Femur (tissue), 1 donor: Measurements from ENCODE around the gene WDR54.
A peak's percentile ranks its signal among the peaks of the same experiment; 100 is the strongest.

ENCODE experiments used
- DNase-seq: peaks from one replicate; pipeline ENCODE4 v3.0.0-alpha.2; 2017

WDR54 gene, protein sequence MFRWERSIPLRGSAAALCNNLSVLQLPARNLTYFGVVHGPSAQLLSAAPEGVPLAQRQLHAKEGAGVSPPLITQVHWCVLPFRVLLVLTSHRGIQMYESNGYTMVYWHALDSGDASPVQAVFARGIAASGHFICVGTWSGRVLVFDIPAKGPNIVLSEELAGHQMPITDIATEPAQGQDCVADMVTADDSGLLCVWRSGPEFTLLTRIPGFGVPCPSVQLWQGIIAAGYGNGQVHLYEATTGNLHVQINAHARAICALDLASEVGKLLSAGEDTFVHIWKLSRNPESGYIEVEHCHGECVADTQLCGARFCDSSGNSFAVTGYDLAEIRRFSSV

DNA sequence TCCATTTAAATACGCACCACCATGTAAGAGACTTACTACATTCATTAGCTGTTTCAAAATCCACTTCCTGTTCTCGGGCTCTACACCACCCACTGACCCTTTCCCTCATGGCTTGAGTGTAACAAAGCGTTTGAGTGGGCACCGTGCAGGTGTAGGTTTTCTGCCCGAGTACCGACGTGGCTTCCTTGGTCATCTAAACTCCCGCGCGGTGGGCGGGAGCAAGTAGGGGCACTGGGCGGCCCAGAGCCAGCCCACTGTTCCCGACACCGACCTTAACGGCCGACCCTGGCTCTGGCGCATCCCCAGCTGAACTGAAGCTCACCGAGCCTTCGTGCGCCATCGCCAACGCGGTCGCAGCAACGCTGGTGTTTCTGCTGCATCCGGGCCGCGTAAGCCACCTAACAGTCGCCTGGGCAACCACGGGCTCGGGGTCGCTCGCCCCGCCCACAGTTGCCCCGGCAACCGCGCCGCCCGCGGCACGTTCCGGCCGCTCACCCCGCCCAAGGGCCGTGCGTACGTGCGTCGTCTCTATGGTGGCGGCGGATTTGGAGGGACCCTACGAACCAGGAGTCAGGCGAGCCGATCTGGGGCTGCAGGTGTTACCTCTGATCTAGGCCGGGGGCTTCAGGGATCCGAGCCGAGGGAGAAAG lies at the start of gene WDR54, which contains the start of gene C2orf81:
TSS of gene WDR54 (plus strand) at position 510 of the 650 bp plus-strand sequence. CDS start 424 bp downstream, outside the sequence.
TSS of gene C2orf81 (minus strand) at position 399 of the 650 bp plus-strand sequence. CDS start at position 340, 59 bp downstream.
- peak; percentile 91 for DNase-seq

DNA sequence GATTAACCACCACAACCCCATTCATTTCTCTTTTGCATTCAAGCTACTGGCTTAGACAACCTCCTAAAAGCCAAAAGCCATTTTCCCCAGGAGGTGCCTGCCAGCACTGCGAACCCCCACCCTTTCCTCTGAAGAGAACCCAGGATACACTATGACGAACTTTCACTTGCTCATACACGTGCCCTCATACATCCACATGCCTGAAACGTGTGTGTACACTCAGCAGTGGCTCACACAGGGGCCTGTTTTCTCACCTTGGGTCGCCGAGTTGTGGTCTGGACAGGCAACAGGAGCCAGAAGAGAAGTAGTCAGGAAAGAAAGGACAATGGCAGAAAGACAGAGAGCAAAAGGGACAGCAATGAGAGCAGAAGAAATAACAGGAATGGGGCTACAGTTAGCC lies 48.9 kb upstream of the WDR54 start:
- no peak for DNase-seq

GRCh38 chr2:74373221-74373676 lies 48.3 kb upstream of the WDR54 start:
- no peak for DNase-seq

DNA sequence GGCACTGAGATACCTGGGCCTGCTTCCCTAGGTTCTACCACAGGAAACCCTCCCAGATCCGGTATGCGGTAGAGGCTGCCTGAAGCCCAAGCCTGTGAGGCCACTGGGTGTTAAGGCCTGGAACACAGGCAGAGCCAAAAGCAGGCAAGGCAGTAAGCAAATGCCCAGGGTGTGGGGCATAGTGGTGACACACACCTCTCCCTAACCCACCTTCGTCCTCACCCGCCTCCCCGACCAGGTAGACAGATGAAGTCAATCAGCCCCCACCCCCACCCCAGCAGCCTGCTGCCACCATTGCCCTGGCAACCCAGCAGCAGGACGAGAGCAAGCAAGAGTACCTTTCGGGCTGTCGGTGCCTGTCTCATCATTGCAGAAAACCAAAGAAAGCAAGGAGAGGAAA lies 47.5 kb upstream of the WDR54 start:
- no peak for DNase-seq

DNA sequence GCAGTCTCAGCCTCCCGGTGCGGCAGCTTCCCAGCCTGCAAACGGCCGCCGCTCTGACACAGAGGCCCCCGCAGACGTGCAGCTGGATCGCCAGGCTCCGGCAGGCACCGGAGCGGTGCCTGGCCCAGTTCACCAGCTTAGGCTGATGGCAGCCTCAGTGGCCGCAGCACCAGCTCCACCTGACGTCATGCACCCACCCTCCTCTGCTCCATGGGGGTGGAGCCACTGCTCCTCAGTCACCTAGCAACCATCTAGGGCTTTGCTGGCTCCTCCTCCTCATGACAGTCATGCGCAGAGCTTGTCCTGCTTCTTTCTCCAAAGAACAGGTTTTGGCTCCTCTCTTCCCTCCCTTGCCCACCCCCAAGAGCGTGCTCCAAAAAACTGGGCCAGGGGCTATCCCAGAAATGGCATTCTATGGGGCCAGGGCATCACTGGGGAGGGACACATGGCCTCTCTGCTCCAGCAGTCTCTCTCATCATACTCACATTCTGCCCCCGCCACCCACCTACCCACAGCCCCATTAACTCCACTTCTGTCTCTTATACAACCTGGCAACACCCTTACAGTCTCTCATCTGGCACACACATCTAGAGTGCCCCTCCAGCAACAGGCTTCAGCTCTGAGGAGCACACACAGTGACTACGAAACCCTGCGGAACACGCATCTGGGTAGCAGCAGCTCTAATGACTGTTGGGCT lies 46.9 kb upstream of the WDR54 start:
- DNase-seq, result peak; percentile 82

DNA sequence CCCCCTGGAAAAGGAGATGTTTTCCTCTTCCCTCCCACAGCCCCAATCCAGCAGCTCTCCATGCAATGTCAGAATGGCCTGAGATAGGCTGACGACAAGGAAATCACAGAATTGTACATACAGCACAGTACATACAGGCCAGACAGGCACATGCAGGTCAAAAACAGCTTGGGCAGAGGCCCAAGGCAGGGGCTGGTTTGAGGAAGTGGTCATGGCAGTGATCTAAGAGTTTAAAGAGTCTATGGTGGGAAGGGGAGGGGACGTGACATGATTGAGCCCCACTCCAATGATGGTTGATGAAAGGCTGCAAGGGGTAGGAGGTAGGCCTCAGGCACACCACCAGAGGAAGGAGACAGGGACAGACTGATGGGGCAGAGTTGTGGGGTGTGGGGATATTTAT lies 45.7 kb upstream of the WDR54 start:
- DNase-seq, result no peak

GRCh38 chr2:74378007-74378406 lies 43.5 kb upstream of the WDR54 start:
- no peak for DNase-seq

DNA sequence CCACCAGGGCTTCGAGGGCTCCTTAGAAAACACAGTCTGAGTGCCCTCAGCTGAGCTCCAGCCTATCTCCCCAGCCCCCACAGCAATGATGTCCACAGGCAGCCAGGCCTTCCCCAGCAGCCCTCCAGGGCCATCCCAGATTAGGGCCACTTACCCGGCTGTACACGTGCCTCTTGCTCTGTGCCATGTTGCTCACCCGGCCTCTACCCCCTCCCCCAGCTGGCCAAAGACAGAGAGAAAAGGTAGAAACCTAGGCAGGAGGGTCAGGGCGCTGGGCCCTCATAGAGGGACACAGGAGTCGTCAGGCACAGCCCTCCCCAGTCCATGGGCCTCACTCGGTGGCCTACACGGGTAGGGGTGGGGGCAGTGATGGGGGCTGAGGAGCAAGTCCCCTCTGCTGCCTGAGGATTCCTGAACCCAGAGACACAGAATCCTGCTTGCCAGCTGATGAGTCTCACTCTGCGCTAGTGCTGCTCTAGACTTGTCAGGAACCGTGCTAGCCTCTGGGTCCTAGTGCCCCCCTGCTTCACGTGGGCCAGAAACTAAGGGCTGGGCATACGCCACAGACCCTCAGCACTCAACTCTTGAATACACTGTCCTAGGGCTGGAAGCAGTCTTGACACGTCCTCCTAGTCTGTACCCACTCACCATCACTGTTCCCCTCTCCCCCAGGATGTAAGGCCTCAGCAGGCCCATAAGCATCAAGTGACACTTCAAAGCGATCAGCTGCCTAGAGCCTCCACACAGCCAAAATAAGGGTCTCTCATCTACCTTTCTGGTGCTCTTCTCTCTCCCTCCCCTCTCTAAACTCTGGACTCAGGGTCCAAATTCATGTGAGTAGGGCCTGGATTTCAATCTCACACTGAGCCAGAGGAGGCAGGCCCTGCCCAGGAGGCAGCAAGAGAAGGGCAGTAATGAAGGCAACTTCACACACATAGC lies 41.4 kb upstream of the WDR54 start, which contains the start of gene DCTN1:
TSS of gene DCTN1 (minus strand) at position 461 of the 939 bp plus-strand sequence. CDS start at position 187, 274 bp downstream.
- DNase-seq, result peak; percentile 62

DNA sequence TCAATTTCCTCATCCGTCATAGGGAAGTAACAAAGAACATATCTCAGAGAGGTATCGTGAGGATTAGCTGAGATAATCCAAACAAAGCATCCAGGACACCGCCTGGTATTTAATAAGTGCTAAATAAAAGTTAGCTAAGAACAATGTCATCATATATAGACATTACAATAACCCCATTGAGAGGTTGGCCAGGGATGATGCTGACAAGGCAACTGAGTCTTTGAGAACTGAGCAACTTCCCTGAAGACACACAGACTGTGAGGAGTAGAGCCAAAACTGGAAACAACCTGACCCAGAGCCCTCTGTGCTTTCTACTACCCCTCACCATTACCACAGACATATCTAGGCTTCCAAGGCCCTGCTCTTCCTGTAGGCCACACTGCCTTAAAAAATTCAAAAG lies 39.8 kb upstream of the WDR54 start:
- DNase-seq, result no peak

GRCh38 chr2:74383254-74383653 lies 38.3 kb upstream of the WDR54 start:
- DNase-seq, result no peak

DNA sequence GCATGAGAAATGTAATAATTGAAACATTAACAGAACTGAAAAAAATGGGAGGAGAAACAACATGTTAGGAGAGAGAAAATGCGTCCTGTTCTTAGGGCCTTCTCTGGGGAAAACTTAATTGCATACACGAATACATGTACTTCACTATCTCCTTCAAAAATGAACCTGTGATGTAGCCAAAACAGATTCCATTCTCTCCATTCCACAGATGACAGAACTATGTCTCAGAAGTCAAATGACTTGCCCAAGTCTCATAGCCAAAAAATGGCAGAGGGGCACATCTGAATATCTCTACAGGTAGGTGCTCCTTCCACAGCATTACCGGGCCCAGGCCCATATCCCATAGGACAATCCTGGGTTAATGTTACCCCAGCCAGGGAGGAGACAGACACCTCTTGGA lies 37.5 kb upstream of the WDR54 start:
- DNase-seq, result no peak

GRCh38 chr2:74385396-74385795 lies 36.1 kb upstream of the WDR54 start:
- DNase-seq, result no peak

DNA sequence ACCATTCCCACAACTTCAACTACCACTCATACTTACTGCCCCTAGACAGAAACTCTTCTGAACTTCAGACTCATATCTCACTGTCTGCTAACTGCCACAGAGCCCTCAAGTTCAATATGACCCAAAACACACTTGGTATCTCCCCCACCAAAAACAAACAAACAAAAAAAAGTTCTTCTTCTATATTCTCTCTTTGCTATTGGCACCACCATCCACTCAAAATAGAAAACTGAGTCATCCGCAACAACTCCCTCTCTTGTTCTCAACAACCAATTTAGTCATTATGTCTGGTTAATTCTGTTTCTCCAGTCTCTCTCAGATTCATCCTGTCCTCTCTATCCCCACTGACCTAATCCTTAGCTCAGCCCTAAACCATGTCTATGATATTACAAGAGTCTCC lies 34.2 kb upstream of the WDR54 start:
- no peak for DNase-seq

DNA sequence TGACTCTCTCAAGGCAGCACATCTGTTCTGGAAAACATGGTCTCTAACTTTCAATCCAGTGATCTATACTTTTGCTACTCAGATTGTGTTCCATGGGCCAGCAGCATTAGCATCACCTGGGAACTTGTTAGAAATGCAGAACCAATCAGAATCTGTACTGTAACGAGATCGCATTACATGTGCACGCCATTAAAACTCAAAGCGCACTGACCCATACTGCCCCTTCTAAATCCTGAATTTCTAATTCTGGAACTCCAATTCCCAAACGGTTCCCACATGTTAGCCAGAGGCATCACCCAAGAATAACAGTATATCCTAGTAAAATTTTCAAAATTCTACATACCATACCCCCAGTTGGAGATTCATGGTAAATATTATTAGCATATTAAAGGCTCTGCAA lies 30.9 kb upstream of the WDR54 start:
- DNase-seq, result no peak

DNA sequence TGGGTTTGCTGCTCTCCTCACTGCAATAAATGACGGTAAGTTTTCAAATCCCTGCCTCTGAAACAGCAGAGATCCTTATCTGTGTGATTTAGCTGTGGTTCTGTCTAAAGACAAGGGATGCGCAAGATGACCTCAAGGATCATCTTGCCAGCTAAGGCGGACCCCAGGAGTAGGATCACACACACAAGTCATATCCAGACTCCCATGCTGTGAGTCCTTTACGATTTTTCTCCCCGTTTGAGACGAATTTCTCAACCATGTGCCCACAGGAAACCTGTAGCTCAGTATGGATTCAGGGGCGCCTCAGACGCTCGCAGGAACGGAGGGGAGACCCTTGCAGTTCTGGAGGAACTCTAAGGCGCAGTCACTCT lies 30.3 kb upstream of the WDR54 start:
- DNase-seq, result no peak

DNA sequence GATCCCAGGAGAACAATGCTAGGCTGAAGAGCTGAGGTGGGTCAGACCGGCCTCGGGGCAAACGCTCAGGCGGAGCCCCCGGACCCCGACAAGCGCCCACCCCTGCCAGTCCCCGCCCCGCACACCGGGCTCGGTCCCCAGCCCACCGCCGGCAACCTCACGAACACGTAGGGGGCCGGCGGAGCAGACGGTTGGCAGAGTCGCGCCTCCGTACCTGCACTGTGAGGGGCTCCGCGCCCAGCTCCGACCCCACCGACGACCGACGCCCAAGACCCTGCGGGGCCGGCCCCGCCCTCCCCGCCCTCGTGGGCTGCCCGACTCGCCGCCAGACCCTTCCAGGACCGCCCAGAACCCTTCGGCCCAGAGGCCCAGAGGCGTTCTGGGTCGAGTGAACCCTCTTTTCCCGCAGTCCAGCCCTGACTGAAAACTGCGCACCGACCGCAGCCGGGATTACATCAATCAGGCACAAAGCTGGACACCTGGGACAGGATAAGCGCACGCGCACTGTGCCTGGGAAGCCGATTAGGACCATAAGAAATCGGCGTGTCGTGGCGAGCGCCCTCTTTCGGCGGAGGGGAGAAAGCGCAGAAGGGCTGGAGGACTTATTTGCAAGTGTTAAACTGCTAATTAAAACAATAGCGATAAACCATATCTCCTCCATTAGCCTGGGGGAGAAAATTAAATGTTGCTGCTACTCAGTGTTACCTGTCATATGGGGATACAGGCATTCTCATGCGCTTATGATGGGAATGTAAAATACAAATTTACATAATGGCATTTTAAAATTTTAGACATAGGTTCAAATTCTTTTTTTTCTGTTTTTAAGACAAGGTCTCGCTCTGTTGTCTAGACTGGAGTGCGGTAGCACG lies 29.7 kb upstream of the WDR54 start:
- peak; percentile 96 for DNase-seq

DNA sequence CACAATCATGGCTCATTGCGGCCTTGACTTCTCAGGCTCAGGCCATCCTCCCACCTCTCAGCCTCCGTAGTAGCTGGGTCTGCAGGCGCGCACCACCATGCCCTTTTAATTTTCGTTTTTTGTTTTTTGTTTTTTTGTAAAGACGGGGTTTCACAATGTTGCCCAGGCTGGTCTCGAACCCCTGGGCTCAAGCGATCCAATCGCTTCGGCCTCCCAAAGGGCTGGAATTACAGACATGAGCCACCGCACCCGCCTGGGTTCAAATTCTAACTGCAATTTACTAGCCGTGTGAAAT lies 29.1 kb upstream of the WDR54 start:
- DNase-seq, result no peak

GRCh38 chr2:74393525-74393924 lies 28.0 kb upstream of the WDR54 start:
- no peak for DNase-seq

DNA sequence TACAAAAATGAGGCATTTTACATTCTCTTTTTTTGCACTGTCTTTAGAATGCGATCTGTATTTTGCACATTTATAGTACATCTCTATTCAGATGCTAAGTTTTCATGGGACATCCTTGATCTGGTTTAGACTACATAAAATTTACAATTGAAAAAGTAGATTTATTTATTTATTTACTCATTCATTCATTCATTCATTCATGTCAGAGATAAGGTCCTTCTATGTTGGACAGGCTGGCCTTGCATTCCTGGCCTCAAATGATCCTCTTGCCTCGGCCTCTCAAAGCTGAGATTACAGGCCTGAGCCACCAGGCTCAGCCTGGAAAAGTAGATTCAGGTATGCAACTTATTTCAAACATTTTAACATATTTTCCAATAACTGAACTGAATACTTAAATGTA lies 25.4 kb upstream of the WDR54 start:
- DNase-seq, result no peak

DNA sequence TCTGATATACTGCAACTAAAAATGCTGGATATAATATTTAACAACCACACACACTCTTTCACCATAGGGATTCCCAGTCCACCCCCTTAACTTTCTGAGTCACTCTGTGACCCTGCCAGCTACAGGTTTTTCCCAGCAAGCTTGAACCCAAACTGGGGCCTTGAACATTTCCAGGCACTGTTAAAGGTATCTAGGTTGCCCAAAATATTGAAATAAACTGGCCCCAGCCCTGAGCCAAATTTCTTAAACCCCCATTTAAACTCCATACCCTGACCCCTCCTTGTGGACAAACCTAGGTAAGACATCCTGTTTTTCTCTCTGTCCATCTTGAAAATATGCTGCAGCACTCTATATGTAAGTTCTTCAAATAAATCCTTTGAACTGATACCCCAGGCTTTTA lies 21.7 kb upstream of the WDR54 start:
- DNase-seq, result no peak

GRCh38 chr2:74401891-74402290 lies 19.6 kb upstream of the WDR54 start:
- DNase-seq, result no peak

- DNase-seq, result no peak
Measured at GRCh38 chr2:74406035-74406434, 15.5 kb upstream of the WDR54 start.
